ENCODE data around the gene CFAP57. TPM values are rescaled to one million over a fixed set of nuclear protein-coding genes. Genes with fewer than 3 reads are reported as not detected.

CFAP57 gene
- total RNA-seq, 1 donor from 2014 or later, result 0.86 TPM

DNA sequence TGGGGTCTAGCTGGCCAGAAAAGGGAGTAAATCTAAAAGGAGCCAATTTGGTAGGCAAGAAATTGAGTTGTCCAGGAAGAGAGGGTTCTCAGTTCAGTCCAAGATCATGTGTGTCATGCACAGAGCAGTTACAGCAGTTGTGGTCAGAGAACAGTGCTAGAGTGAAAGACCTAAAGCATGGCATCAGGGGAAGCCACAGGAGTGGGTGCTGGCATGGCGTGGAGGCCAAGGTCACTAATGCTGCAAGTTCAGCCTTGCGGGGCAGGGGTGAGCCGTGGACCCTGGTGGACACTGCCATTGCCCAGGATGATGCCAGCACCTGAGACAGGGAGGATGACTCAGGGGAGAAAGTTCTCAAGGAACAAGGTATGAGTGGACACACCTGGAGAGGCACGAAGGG, 81.0 kb downstream of the CFAP57 start:
- Mint-ChIP-seq H3K4me1 (no peaks in the 10 kb centered on the region), H3K4me3 (no peak overlapping the region), H3K9me3 (peaks cover 16% of the 10 kb centered on the region), H3K27ac (ENCODE audit: unreplicated experiment) (no peak overlapping the region), H3K27me3 (ENCODE audit: low read depth) (peaks cover 16% of the 10 kb centered on the region), H3K36me3 (ENCODE audit: low read depth) (peaks cover 5% of the 10 kb centered on the region)
- DNase-seq (ENCODE audit: low read depth, low spot score), result no peak
- TF ChIP-seq CTCF (conservative IDR thresholded peaks at IDR 0.05), result no peak

DNA sequence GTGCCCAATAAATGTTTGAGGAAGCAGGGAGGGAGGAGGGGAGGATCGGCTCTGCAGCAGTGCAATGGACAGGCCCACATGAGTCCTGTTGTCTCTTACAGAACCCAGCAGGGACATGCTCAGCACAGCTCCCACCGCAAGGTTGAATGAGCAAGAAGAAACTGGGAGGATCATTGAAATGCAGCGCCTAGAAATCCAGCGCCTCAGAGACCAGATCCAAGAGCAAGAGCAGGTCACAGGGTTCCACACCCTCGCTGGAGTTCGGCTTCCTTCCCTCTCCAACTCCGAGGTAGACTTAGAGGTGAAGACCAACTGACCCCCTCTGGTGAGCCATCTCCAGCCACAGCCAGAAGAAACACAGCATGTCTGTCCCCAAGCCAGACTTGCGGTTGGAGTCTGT, 81.7 kb downstream of the CFAP57 start:
- Mint-ChIP-seq H3K4me1 (no peaks in the 10 kb centered on the region), H3K27me3 (ENCODE audit: low read depth) (peaks cover 16% of the 10 kb centered on the region), H3K27ac (ENCODE audit: unreplicated experiment) (no peak overlapping the region), H3K4me3 (no peak overlapping the region), H3K36me3 (ENCODE audit: low read depth) (peaks cover 6% of the 10 kb centered on the region), H3K9me3 (peaks cover 21% of the 10 kb centered on the region)
- DNase-seq (ENCODE audit: low read depth, low spot score), result no peak
- no peak for TF ChIP-seq CTCF (conservative IDR thresholded peaks at IDR 0.05)

DNA sequence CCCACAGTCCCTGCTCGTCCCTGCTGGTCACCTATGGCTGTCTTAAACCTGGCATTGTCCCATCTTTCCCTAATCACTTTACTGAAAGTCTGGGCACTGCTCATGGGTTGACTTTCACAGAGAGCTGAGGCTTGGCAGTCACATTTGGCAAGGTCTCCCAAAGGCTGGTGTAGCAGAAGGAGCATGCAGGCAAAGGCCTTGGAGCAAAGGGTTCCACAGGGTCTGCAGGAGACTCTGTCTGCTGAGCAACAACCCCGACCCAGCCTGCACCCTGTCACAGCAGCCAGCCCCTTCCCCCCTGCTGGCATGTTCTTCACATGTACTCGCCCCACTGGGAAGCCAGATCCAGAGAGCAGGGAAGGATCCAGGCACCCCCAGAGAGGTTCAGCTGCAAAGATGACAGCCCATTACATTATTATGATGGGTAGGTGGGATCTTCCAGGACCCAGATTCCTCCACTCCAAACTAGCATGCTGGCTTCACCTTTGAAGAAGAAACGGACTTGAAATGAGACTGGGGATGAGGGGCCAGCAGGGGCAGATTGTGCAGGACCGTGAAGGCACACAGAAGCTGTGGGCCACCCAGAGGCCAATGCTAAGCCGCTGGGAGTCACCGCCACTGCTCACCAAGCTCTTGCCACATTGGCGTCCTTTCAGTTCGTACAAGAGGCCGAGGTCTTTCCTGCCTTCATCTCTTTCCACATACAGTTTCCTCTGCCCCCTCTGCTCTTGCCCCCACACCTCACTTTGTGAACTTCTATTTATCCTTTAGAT, 83.5 kb downstream of the CFAP57 start:
- Mint-ChIP-seq H3K9me3 (peaks cover 19% of the 10 kb centered on the region), H3K4me1 (no peaks in the 10 kb centered on the region), H3K36me3 (ENCODE audit: low read depth) (peaks cover 6% of the 10 kb centered on the region), H3K4me3 (no peak overlapping the region), H3K27ac (ENCODE audit: unreplicated experiment) (peak overlapping the region; percentile 13), H3K27me3 (ENCODE audit: low read depth) (peaks cover 16% of the 10 kb centered on the region)
- TF ChIP-seq CTCF (conservative IDR thresholded peaks at IDR 0.05), result no peak
- no peak for DNase-seq (ENCODE audit: low read depth, low spot score)

DNA sequence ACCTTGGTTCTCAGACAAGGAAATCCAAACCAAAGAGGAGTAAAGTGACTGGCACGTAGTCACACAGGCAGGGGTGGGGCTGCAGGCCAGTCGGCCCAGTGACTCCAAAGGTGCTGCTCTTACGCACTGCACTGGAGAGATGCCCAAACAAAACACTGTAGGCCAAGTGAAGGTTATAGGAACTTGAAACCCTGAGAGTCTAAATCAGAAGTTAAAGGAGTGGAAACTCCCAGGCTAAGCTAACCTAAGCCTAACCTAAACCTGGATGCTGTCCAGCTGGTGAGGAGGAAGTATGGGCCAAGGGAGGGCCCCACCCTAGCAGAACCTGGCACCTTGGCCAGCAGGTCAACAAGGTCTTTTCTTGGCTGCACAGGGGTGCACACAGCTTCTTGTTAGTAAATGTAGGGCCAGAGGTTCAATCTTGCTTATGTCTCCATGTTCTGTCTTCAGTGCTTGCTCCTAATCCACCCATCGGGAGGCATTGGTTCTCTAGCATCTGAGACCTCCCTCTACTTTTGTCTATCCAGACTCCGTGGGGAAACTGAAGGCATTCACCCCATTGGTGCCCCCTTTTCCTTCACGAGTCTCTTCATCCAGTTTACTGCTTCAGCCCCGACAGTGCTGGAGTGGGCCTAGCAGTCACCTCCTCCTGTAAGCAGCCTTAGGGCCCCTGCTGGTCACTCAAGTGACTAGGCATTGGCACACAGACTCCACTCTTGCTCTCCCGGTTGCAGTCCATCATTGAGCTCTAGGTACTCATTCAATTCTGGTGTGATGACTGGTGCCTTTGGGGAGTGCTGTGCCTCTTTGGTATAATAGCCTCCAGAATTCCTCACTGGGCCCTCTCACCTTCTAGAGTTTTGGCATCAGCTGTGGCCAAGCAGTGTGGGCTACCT, 84.8 kb downstream of the CFAP57 start:
- peaks cover 21% of the 10 kb centered on the region for H3K9me3 Mint-ChIP-seq
- H3K36me3 Mint-ChIP-seq (ENCODE audit: low read depth), result peaks cover 11% of the 10 kb centered on the region
- H3K4me1 Mint-ChIP-seq, result no peaks in the 10 kb centered on the region
- DNase-seq (ENCODE audit: low read depth, low spot score), result no peak
- H3K27me3 Mint-ChIP-seq (ENCODE audit: low read depth), result peaks cover 16% of the 10 kb centered on the region
- H3K4me3 Mint-ChIP-seq, result no peak overlapping the region
- TF ChIP-seq CTCF (conservative IDR thresholded peaks at IDR 0.05), result no peak
- no peak overlapping the region for H3K27ac Mint-ChIP-seq (ENCODE audit: unreplicated experiment)

DNA sequence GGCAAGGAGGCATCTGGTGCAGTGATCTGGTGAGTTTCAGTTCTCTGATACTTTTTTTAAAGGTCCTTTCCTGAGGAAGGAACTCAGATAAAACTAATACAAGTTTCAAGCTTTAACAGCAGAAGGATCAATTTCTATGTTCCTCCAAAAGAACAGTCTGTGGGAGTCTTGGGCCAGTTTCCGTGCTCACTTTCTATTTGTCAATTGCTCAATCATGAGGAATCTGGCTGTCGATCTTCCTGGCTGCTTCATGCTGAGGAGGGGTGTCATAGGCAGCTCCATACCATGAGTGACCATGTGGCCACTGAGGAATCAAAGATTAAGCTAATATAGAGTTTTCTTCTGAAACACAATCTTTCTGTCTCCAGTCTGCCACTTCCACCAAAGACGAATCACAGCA, 86.2 kb downstream of the CFAP57 start:
- DNase-seq (ENCODE audit: low read depth, low spot score), result no peak
- peaks cover 16% of the 10 kb centered on the region for H3K36me3 Mint-ChIP-seq (ENCODE audit: low read depth)
- H3K27me3 Mint-ChIP-seq (ENCODE audit: low read depth), result peaks cover 10% of the 10 kb centered on the region
- H3K4me3 Mint-ChIP-seq, result no peak overlapping the region
- H3K4me1 Mint-ChIP-seq, result no peaks in the 10 kb centered on the region
- no peak overlapping the region for H3K27ac Mint-ChIP-seq (ENCODE audit: unreplicated experiment)
- no peak for TF ChIP-seq CTCF (conservative IDR thresholded peaks at IDR 0.05)
- H3K9me3 Mint-ChIP-seq, result peaks cover 24% of the 10 kb centered on the region

Data from neural crest cell (in vitro differentiated cells).